ENCODE measurements around the gene CACNA1C.

GRCh38 chr12:2719392-2719791 lies 666.6 kb downstream of the CACNA1C start:
- TF ChIP-seq, protein P1, sequence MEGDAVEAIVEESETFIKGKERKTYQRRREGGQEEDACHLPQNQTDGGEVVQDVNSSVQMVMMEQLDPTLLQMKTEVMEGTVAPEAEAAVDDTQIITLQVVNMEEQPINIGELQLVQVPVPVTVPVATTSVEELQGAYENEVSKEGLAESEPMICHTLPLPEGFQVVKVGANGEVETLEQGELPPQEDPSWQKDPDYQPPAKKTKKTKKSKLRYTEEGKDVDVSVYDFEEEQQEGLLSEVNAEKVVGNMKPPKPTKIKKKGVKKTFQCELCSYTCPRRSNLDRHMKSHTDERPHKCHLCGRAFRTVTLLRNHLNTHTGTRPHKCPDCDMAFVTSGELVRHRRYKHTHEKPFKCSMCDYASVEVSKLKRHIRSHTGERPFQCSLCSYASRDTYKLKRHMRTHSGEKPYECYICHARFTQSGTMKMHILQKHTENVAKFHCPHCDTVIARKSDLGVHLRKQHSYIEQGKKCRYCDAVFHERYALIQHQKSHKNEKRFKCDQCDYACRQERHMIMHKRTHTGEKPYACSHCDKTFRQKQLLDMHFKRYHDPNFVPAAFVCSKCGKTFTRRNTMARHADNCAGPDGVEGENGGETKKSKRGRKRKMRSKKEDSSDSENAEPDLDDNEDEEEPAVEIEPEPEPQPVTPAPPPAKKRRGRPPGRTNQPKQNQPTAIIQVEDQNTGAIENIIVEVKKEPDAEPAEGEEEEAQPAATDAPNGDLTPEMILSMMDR (IDR thresholded peaks at IDR 0.05): no peak
- TF ChIP-seq POLR2A (IDR thresholded peaks at IDR 0.05): no peak
